IPS-15b (cell line): ENCODE data around the gene LYRM7.
"Not testable (repeated sequence)": the region's sequence is repeated elsewhere in the genome, so short reads cannot be mapped to it uniquely, and the experiment has no call there.

Experiments used
- H3K27me3 ChIP-seq: one replicate; pipeline ENCODE4 v1.6.1; 2013; ENCODE audit warnings: low read length; ENCODE audit not compliant: control insufficient read depth, insufficient read depth
- H3K36me3 ChIP-seq: one replicate; pipeline ENCODE4 v1.6.1; 2013; ENCODE audit warnings: low read length; ENCODE audit not compliant: control insufficient read depth, insufficient read depth
- H3K4me1 ChIP-seq: one replicate; pipeline ENCODE4 v1.6.1; 2013; ENCODE audit warnings: mild to moderate bottlenecking, low read length; ENCODE audit not compliant: control insufficient read depth, insufficient read depth
- H3K4me3 ChIP-seq: one replicate; pipeline ENCODE4 v1.5.1; 2013; ENCODE audit warnings: low read depth, low read length
- H3K9ac ChIP-seq: one replicate; pipeline ENCODE4 v1.6.1; 2013; ENCODE audit warnings: low read depth, mild to moderate bottlenecking, low read length
- H3K9me3 ChIP-seq: one replicate; pipeline ENCODE4 v1.6.1; 2013; ENCODE audit warnings: mild to moderate bottlenecking, low read length; ENCODE audit not compliant: control insufficient read depth, insufficient read depth

LYRM7 gene

DNA sequence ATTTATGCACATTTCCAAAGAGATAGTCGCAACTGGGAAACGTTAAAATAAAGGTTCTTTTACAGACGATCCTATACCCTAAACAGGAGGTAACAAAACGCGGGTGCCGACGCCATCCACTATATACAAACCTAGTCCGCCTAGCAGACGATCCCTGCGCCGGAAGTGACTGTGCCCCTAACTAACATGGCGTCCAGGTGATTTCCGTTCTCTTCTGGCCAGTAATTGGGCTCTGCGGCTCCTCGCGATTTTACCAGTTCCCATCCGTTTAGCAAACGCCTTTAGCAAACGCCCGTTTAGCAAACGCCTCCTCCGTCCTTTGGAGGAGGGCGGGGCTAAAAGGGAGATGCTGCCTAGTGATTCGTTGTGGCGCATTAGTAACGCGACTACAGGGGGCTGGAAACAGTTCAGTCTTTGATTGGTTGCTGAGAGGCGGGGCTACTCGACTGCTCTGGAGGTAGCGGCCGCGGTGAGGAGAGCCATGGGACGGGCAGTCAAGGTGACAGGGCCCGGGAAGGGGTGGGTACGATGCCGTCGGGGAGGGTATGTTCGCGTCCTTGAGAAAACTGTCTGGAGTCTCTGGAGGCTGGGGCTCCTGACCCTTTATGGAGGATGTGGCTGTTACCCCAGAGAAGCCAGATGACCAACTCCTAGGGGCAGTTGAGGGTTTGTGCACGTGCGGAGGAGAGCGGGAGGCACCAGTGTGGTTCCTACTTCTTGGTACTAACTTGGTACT, at the start of gene LYRM7:
Gene LYRM7 (plus strand): TSS at position 405 of the 736 bp plus-strand sequence. CDS start 77 bp downstream, at position 482.
- Histone ChIP-seq H3K27me3 (no peaks in the 10 kb centered on the region), H3K9ac (peak within 1 kb of the TSS; percentile 84), H3K4me3 (peak within 1 kb of the TSS; percentile 89), H3K36me3 (no peaks in the 10 kb centered on the region), H3K9me3 (no peaks in the 10 kb centered on the region), H3K4me1 (peaks cover 3% of the 10 kb centered on the region)

DNA sequence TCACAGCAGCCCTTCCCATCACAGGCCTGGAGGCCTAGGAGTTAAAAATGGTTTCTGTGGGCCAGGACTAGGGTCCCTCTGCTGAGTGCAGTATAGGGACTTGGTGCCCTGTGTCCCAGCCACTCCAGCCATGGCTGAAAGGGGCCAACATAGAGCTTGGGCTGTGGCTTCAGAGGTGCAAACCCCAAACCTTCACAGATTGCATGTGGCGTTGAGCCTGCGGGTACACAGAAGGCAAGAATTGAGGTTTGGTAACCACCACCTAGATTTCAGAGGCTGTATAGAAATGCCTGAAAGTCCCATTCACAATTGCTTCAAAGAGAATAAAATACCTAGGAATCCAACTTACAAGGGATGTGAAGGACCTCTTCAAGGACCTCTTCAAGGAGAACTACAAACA, 43.5 kb upstream of the LYRM7 start:
- not testable (repeated sequence) for H3K9ac ChIP-seq, H3K4me1 ChIP-seq, H3K27me3 ChIP-seq, H3K9me3 ChIP-seq, H3K36me3 ChIP-seq, H3K4me3 ChIP-seq

- H3K4me3 ChIP-seq = no peak overlapping the region
- no peak overlapping the region for H3K9ac ChIP-seq
- H3K27me3 ChIP-seq = no peaks in the 10 kb centered on the region
- H3K9me3 ChIP-seq = no peaks in the 10 kb centered on the region
- H3K36me3 ChIP-seq = no peaks in the 10 kb centered on the region
- H3K4me1 ChIP-seq = no peaks in the 10 kb centered on the region
Measured at GRCh38 chr5:131129306-131129705, 41.4 kb upstream of the LYRM7 start.

- not testable (repeated sequence) for H3K9ac ChIP-seq, H3K4me1 ChIP-seq, H3K9me3 ChIP-seq, H3K36me3 ChIP-seq, H3K27me3 ChIP-seq, H3K4me3 ChIP-seq
Measured at GRCh38 chr5:131133091-131133490, 37.7 kb upstream of the LYRM7 start.

DNA sequence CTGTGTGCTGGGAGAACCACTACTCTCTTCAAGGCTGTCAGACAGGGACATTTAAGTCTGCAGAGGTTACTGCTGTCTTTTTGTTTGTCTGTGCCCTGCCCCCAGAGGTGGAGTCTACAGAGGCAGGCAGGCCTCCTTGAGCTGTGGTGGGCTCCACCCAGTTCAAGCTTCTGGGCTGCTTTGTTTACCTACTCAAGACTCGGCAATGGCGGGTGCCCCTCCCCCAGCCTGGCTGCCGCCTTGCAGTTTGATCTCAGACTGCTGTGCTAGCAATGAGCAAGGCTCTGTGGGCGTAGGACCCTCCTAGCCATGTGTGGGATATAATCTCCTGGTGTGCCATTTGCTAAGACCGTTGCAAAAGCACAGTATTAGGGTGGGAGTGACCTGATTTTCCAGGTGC, 32.3 kb upstream of the LYRM7 start:
- not testable (repeated sequence) for H3K27me3 ChIP-seq, H3K4me3 ChIP-seq, H3K4me1 ChIP-seq, H3K9me3 ChIP-seq, H3K36me3 ChIP-seq, H3K9ac ChIP-seq

- H3K36me3 ChIP-seq = no peaks in the 10 kb centered on the region
- no peak overlapping the region for H3K4me3 ChIP-seq
- H3K9ac ChIP-seq = no peak overlapping the region
- no peaks in the 10 kb centered on the region for H3K4me1 ChIP-seq
- H3K27me3 ChIP-seq = no peaks in the 10 kb centered on the region
- H3K9me3 ChIP-seq = no peaks in the 10 kb centered on the region
Measured at GRCh38 chr5:131139321-131139720, 31.4 kb upstream of the LYRM7 start.

- no peaks in the 10 kb centered on the region for H3K4me1 ChIP-seq
- no peaks in the 10 kb centered on the region for H3K9me3 ChIP-seq
- no peak overlapping the region for H3K4me3 ChIP-seq
- no peaks in the 10 kb centered on the region for H3K27me3 ChIP-seq
- no peak overlapping the region for H3K9ac ChIP-seq
- no peaks in the 10 kb centered on the region for H3K36me3 ChIP-seq
Measured at GRCh38 chr5:131142970-131143617, 27.6 kb upstream of the LYRM7 start.

GRCh38 chr5:131147258-131147657, 23.5 kb upstream of the LYRM7 start:
- Histone ChIP-seq H3K4me3 (no peak overlapping the region), H3K36me3 (no peaks in the 10 kb centered on the region), H3K9ac (no peak overlapping the region), H3K9me3 (no peaks in the 10 kb centered on the region), H3K27me3 (no peaks in the 10 kb centered on the region), H3K4me1 (no peaks in the 10 kb centered on the region)

- no peaks in the 10 kb centered on the region for H3K27me3 ChIP-seq
- H3K9ac ChIP-seq = no peak overlapping the region
- no peaks in the 10 kb centered on the region for H3K4me1 ChIP-seq
- H3K36me3 ChIP-seq = no peaks in the 10 kb centered on the region
- no peaks in the 10 kb centered on the region for H3K9me3 ChIP-seq
- H3K4me3 ChIP-seq = no peak overlapping the region
Measured at GRCh38 chr5:131148835-131149234, 21.9 kb upstream of the LYRM7 start.

DNA sequence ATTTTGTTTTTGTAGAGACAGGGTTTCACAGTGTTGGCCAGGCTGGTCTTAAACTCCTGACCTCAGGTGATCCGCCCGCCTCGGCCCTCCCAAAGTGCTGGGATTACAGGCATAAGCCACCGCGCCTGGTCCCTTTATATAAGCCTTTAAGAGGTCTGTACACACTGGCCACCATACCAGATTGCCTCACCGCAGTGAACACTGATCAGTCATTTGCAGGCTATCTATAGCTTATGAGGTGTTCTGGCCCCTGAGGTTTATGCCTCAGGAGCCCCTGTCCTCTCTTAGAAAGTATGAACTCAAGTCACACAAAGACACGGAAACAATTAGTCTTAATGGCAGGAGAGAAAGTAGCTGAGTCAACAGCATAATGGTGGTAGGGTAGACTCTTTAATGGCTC, 20.3 kb upstream of the LYRM7 start:
- Histone ChIP-seq H3K9ac (no peak overlapping the region), H3K36me3 (no peaks in the 10 kb centered on the region), H3K4me1 (no peaks in the 10 kb centered on the region), H3K27me3 (no peaks in the 10 kb centered on the region), H3K9me3 (no peaks in the 10 kb centered on the region), H3K4me3 (no peak overlapping the region)

DNA sequence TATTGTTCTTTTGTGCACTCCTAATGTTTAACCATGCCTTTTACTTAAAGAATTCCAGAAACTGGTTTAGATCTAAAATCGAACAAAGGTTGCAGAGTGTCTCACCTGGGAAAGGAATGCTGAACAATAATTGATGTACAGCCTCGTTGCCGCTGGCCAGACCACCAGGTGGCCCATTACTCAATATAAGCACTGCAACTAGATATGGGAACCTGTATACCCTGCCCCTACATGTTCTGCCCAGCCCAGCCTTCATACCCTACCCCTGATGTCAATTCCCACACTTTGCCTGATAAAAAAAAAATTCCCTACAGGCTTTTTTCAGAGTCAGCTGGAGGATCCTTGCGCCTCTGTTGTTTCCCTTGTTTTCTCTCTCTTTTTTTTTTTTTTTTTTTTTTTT, 19.5 kb upstream of the LYRM7 start:
- Histone ChIP-seq H3K4me1 (no peaks in the 10 kb centered on the region), H3K4me3 (no peak overlapping the region), H3K27me3 (no peaks in the 10 kb centered on the region), H3K9ac (no peak overlapping the region), H3K36me3 (no peaks in the 10 kb centered on the region), H3K9me3 (no peaks in the 10 kb centered on the region)

- Histone ChIP-seq H3K4me3 (no peak overlapping the region), H3K36me3 (peaks cover 11% of the 10 kb centered on the region), H3K4me1 (no peaks in the 10 kb centered on the region), H3K9ac (no peak overlapping the region), H3K27me3 (no peaks in the 10 kb centered on the region), H3K9me3 (no peaks in the 10 kb centered on the region)
Measured at GRCh38 chr5:131156385-131156784, 14.4 kb upstream of the LYRM7 start.
